ENCODE data around the gene LRIG2.
"Not testable (repeated sequence)": the region's sequence is repeated elsewhere in the genome, so short reads cannot be mapped to it uniquely, and the experiment has no call there.

LRIG2 gene

DNA sequence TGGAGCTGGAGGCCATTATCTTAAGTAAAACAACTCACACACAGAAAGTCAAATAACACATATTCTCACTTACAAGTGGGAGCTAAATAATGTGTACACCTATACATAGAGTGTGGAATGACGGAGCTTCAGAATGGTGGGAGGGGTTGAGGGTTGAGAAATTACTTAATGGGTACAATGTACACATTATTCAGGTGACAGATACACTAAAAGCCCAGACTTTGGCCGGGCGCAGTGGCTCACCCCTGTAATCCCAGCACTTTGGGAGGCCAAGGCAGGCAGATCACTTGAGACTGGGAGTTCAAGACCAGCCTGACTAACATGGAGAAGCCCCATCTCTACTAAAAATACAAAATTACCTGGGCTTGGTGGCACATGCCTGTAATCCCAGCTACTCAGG, 24.9 kb upstream of the LRIG2 start:
- TF ChIP-seq ZFX (IDR thresholded peaks at IDR 0.05; ENCODE audit: borderline replicate concordance) (no peak), CTCF (IDR thresholded peaks at IDR 0.05) (no peak)
- H3K27ac ChIP-seq, result no peak overlapping the region

DNA sequence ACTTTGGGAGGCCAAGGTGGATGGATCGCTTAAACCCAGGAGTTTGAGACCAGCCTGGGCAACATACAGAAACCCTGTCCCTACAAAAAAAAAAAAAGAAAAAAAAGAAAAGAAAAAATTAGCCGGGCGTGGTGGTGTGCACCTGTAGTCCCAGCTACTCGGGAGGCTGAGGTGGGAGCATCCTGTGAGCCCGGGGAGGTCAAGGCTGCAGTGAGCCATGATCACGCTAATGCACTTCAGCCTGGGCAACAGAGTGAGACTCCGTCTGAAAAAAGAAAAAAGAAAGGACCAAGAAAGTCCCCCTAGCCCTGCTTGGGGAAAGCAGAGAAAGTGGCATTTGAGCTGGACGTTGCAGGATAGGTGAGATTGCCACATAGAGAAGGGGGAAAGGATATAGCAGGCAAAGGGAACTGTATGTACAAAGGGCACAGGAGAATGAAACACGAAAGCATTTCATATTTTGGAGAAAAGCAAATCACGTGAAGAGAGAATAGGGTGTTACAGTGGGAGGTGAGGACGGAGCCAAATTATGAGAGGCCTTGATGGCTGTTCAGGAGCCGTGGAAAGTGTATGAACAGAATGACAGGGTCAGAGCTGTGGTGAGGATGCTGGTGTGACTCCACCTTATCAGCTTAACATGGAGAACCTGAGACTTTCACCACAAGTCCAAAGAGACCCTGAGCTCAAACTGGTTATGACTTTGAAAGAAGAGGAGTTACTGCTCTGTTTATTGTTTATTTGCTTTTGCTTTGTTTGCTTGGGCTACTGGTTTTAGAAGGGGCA, 19.5 kb upstream of the LRIG2 start:
- TF ChIP-seq CTCF (IDR thresholded peaks at IDR 0.05) (no peak), ZFX (IDR thresholded peaks at IDR 0.05; ENCODE audit: borderline replicate concordance) (no peak)
- H3K27ac ChIP-seq, result peak overlapping the region; percentile 20; the same call in 1 of the 2 replicates

DNA sequence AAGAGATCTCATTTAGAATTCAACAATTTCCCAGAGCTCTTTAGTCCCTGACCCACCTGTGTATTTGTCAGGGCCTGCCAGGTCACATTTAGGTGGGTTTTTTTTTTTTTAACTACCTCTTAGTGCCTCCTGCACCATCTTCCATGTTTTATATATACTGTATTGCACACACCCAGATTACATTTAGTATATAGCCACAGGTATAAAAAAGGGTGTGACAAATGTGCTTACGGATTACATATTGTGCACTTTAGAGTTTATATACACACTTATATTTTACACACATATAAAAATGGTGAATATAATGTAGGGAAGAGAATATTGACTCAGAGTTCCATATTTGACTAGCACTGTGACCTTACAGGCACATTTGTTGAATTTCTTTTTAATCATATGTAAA, 17.4 kb upstream of the LRIG2 start:
- H3K27ac ChIP-seq, result no peak overlapping the region
- TF ChIP-seq ZFX (IDR thresholded peaks at IDR 0.05; ENCODE audit: borderline replicate concordance) (no peak), CTCF (IDR thresholded peaks at IDR 0.05) (no peak)

DNA sequence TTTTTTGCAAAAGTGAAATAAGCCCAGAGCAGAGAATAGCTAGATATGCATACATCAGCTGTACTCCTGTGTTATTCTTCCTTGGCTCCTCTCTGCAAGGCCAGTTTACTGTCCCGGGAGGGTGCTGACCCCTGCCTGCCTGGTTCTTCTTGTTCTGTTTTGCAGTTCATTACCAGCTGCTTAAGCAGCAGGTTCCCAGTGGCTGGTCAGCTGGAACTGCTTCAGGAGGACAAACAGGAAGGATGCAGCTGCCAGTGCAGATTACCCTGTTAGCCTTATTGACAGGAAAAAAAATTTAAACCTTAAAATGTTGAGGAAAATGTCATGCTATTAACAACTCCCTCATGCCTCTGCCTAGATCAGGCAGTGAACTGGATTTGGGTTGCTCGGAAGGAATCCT, 16.0 kb upstream of the LRIG2 start:
- no peak for TF ChIP-seq ZFX (IDR thresholded peaks at IDR 0.05; ENCODE audit: borderline replicate concordance)
- no peak for TF ChIP-seq CTCF (IDR thresholded peaks at IDR 0.05)
- no peak overlapping the region for H3K27ac ChIP-seq

- no peak overlapping the region for H3K27ac ChIP-seq
- no peak for TF ChIP-seq CTCF (IDR thresholded peaks at IDR 0.05)
- no peak for TF ChIP-seq ZFX (IDR thresholded peaks at IDR 0.05; ENCODE audit: borderline replicate concordance)
Observed at GRCh38 chr1:113058941-113059706, 13.9 kb upstream of the LRIG2 start.

DNA sequence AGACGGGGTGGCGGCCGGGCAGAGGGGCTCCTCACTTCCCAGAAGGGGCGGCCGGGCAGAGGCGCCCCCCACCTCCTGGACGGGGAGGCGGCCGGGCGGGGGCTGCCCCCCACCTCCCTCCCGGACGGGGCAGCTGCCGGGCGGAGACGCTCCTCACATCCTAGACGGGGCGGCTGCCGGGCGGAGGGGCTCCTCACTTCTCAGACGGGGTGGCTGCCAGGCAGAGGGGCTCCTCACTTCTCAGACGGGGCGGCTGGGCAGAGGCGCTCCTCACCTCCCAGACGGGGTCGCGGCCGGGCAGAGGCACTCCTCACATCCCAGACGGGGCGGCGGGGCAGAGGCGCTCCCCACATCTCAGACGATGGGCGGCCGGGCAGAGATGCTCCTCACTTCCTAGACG, 9.5 kb upstream of the LRIG2 start:
- not testable (repeated sequence) for H3K27ac ChIP-seq

DNA sequence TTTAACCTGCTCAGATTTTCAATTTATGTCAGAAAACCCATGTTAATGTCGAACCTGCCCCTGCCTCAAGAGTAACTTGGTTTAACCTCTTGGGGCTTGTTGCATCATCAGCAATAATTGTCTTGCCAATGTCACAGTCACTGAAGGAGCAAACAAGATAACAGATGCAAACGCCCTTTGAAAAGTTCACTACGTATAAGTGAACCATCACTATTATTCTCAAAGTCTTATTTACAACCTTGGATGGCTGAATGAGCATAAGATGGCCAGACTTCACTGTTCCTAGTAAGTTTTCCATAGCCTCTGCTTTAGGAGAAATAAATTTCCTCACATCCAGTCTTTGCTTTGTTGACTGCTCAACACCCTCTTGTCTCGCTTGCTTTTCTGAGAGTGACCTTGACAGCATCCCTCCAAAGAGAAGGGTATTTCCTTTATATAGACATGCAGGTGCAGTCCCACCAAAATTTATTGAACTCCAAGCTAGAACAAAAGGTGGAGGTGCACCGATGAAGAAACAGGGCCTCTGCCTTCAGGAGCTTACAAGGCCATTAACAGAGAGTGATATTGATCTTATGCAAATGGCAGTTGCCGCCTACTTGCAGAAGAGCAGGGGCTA, 749 bp upstream of the LRIG2 start:
- H3K27ac ChIP-seq, result peak overlapping the region; percentile 91
- TF ChIP-seq CTCF (IDR thresholded peaks at IDR 0.05) (no peak), ZFX (IDR thresholded peaks at IDR 0.05; ENCODE audit: borderline replicate concordance) (no peak)
